ENCODE results near the gene CEP164.
A peak's percentile ranks its signal among the peaks of the same experiment; 100 is the strongest.
"Not testable (repeated sequence)": the region's sequence is repeated elsewhere in the genome, so short reads cannot be mapped to it uniquely, and the experiment has no call there.

The CEP164 gene

DNA sequence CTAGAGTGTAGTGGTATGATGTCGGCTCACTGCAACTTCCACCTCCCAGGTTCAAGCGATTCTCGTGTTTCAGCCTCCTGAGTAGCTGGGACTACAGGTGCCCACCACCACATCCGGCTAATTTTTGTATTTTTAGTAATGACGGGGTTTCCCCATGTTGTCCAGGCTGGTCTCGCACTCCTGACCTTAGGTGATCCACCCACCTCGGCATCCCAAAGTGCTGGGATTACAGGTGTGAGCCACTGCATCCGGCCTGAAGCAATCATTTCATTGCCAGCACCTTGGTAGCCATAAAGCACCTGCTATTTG, 129.0 kb downstream of the CEP164 start:
- H2AK5ac ChIP-seq (ENCODE audit: low read depth, low read length); H3K18ac ChIP-seq (ENCODE audit: low read length); H3K79me1 ChIP-seq (ENCODE audit: low read depth, low read length); H2AFZ ChIP-seq (ENCODE audit: low read length); H2BK12ac ChIP-seq (ENCODE audit: low read length); H2BK15ac ChIP-seq (ENCODE audit: low read length); H3K4me2 ChIP-seq (ENCODE audit: insufficient read depth, low read length, poor library complexity, severe bottlenecking); H3K14ac ChIP-seq (ENCODE audit: low read length); H3K4ac ChIP-seq (ENCODE audit: low read length); H2BK120ac ChIP-seq (ENCODE audit: low read depth, low read length); H3K4me1 ChIP-seq (ENCODE audit: control insufficient read depth in 2 of 2, insufficient read depth in 1 of 2, low read depth in 1 of 2, low read length in 2 of 2); H2BK5ac ChIP-seq (ENCODE audit: low read length); H3K27ac ChIP-seq (replicated peaks; ENCODE audit: low read length); H3K4me3 ChIP-seq (ENCODE audit: low read length in 2 of 2); H3K23ac ChIP-seq (ENCODE audit: low read depth, low read length, poor library complexity); DNase-seq (ENCODE audit: low spot score); H3K9ac ChIP-seq (ENCODE audit: low read depth, low read length, poor library complexity); H4K91ac ChIP-seq (ENCODE audit: low read depth, low read length, poor library complexity); H3K9me3 ChIP-seq (replicated peaks in 1 of 2; ENCODE audit: control insufficient read depth in 2 of 2, insufficient read depth in 1 of 2, low read depth in 1 of 2, low read length in 2 of 2); H4K8ac ChIP-seq (ENCODE audit: low read depth, low read length); H3K36me3 ChIP-seq (replicated peaks in 1 of 2; ENCODE audit: control insufficient read depth in 2 of 2, insufficient read depth in 2 of 2, low read length in 2 of 2): not testable (repeated sequence)
- WGBS, 2 donors (ENCODE audit: extremely low coverage in 2 of 2, insufficient read length in 2 of 2, insufficient replicate concordance in 1 of 2), result no CpG with 5 or more reads among the region's 8 CpGs
- peaks cover 0 to 31% (median 0%) of the 10 kb centered on the region in 3 experiments for H3K27me3 ChIP-seq (ENCODE audit: control insufficient read depth in 3 of 3, insufficient read depth in 3 of 3, low read depth in 1 of 3, low read length in 3 of 3)

DNA sequence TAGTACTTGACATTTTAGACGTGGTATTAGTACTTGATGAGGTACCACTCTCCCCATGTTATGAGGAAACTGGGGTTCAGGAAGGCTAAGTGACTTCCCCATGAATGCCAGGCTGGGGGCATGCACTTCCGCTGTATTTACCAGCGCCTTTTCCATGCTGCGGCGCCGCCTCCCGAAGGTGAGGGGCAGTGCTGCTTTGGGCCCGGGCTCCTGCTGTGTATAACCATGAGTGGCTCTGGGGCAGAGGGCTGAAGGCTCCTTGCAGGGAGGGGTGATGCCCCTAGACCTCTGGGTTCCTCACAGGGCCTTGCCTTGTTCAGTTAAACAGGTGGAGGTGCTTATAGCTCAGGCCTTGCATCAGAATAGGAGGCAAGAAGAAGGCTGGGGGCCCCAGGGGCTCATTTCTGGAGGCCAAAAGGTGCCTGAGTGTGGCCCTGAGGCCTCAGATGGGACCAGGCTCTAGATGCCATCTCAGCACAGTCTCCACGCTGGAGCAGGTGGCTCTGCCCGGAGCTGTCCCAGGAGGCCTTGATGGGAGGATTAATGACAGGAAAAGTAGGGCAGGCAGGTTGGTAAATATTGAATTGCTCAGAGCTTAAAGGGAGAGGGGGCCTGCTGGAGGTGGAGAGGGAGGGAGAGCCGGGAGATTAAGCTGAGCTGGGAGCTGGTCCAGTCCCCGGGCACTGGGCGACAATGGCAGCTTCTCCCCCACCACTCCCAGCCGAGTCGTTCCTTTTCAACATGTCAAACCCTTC, 129.6 kb downstream of the CEP164 start:
- WGBS, 2 donors (ENCODE audit: extremely low coverage in 2 of 2, insufficient read length in 2 of 2, insufficient replicate concordance in 1 of 2), result no CpG with 5 or more reads among the region's 15 CpGs
- H2AFZ ChIP-seq (ENCODE audit: low read length), result no peak overlapping the region

DNA sequence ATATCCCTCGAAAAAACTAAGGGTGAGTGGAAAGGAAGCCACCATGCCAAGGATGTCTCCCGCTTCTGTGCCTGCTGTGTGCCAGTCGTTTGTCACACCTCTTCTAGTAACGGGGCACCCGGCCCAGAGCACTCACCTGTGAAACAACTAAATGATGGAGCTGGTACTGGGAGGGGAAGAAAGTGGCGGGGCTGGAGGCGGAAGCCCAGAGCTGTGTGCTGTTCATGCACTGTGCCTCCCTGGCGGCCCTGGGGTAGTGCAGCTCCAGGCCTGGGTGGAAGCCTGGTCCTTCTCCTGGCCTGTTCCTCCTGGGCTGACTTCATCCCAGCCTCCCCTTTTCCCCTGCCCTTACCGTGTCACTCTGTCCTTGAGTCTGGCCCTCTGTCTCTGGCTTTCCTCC, 130.2 kb downstream of the CEP164 start:
- Histone ChIP-seq H3K36me3 (replicated peaks in 1 of 2; ENCODE audit: control insufficient read depth in 2 of 2, insufficient read depth in 2 of 2, low read length in 2 of 2) (no peaks in the 10 kb centered on the region), H3K23ac (ENCODE audit: low read depth, low read length, poor library complexity) (no peak overlapping the region), H2AFZ (ENCODE audit: low read length) (no peak overlapping the region), H3K27me3 (ENCODE audit: control insufficient read depth in 3 of 3, insufficient read depth in 3 of 3, low read depth in 1 of 3, low read length in 3 of 3) (peaks cover 0 to 39% (median 0%) of the 10 kb centered on the region in 3 experiments), H3K4ac (ENCODE audit: low read length) (no peak overlapping the region), H3K18ac (ENCODE audit: low read length) (peak overlapping the region; percentile 67), H2BK12ac (ENCODE audit: low read length) (no peak overlapping the region), H3K4me3 (ENCODE audit: low read length in 2 of 2) (no peak overlapping the region), H2BK5ac (ENCODE audit: low read length) (no peak overlapping the region), H3K27ac (replicated peaks; ENCODE audit: low read length) (no peak overlapping the region), H3K79me1 (ENCODE audit: low read depth, low read length) (no peaks in the 10 kb centered on the region), H3K14ac (ENCODE audit: low read length) (peak overlapping the region; percentile 43), H4K91ac (ENCODE audit: low read depth, low read length, poor library complexity) (no peak overlapping the region), H2BK120ac (ENCODE audit: low read depth, low read length) (no peak overlapping the region), H2BK15ac (ENCODE audit: low read length) (no peak overlapping the region), H2AK5ac (ENCODE audit: low read depth, low read length) (peak overlapping the region; percentile 17), H3K9ac (ENCODE audit: low read depth, low read length, poor library complexity) (no peak overlapping the region), H3K9me3 (replicated peaks in 1 of 2; ENCODE audit: control insufficient read depth in 2 of 2, insufficient read depth in 1 of 2, low read depth in 1 of 2, low read length in 2 of 2) (peaks cover 0 to 2% of the 10 kb centered on the region in 2 donors), H4K8ac (ENCODE audit: low read depth, low read length) (no peak overlapping the region), H3K4me1 (ENCODE audit: control insufficient read depth in 2 of 2, insufficient read depth in 1 of 2, low read depth in 1 of 2, low read length in 2 of 2) (peaks cover 0 to 3% of the 10 kb centered on the region in 2 donors), H3K4me2 (ENCODE audit: insufficient read depth, low read length, poor library complexity, severe bottlenecking) (no peak overlapping the region)
- no peak for DNase-seq (ENCODE audit: low spot score)
- WGBS, 2 donors (ENCODE audit: extremely low coverage in 2 of 2, insufficient read length in 2 of 2, insufficient replicate concordance in 1 of 2), result no CpG with 5 or more reads among the region's 9 CpGs

More for the DNA sequence above, 129.6 kb downstream of the CEP164 start:
- peak overlapping the region; percentile 54 for H3K18ac ChIP-seq (ENCODE audit: low read length)
- no peak for DNase-seq (ENCODE audit: low spot score)
- no peaks in the 10 kb centered on the region for H3K36me3 ChIP-seq (replicated peaks in 1 of 2; ENCODE audit: control insufficient read depth in 2 of 2, insufficient read depth in 2 of 2, low read length in 2 of 2)
- H4K91ac ChIP-seq (ENCODE audit: low read depth, low read length, poor library complexity), result no peak overlapping the region
- no peak overlapping the region for H4K8ac ChIP-seq (ENCODE audit: low read depth, low read length)
- H3K9ac ChIP-seq (ENCODE audit: low read depth, low read length, poor library complexity), result no peak overlapping the region
- H3K27ac ChIP-seq (replicated peaks; ENCODE audit: low read length), result no peak overlapping the region
- H2BK5ac ChIP-seq (ENCODE audit: low read length), result peak overlapping the region; percentile 55
- H2BK15ac ChIP-seq (ENCODE audit: low read length), result no peak overlapping the region
- H2BK12ac ChIP-seq (ENCODE audit: low read length), result no peak overlapping the region
- no peaks in the 10 kb centered on the region for H3K79me1 ChIP-seq (ENCODE audit: low read depth, low read length)
- peaks cover 0 to 2% of the 10 kb centered on the region in 2 donors for H3K9me3 ChIP-seq (replicated peaks in 1 of 2; ENCODE audit: control insufficient read depth in 2 of 2, insufficient read depth in 1 of 2, low read depth in 1 of 2, low read length in 2 of 2)
- no peak overlapping the region for H3K4me3 ChIP-seq (ENCODE audit: low read length in 2 of 2)
- H3K14ac ChIP-seq (ENCODE audit: low read length), result no peak overlapping the region
- H3K4ac ChIP-seq (ENCODE audit: low read length), result no peak overlapping the region
- H3K4me1 ChIP-seq (ENCODE audit: control insufficient read depth in 2 of 2, insufficient read depth in 1 of 2, low read depth in 1 of 2, low read length in 2 of 2), result peaks cover 0 to 3% of the 10 kb centered on the region in 2 donors
- no peak overlapping the region for H2AK5ac ChIP-seq (ENCODE audit: low read depth, low read length)
- no peak overlapping the region for H3K23ac ChIP-seq (ENCODE audit: low read depth, low read length, poor library complexity)
- H2BK120ac ChIP-seq (ENCODE audit: low read depth, low read length), result no peak overlapping the region
- H3K4me2 ChIP-seq (ENCODE audit: insufficient read depth, low read length, poor library complexity, severe bottlenecking), result no peak overlapping the region
- peaks cover 0 to 37% (median 0%) of the 10 kb centered on the region in 3 experiments for H3K27me3 ChIP-seq (ENCODE audit: control insufficient read depth in 3 of 3, insufficient read depth in 3 of 3, low read depth in 1 of 3, low read length in 3 of 3)

DNA sequence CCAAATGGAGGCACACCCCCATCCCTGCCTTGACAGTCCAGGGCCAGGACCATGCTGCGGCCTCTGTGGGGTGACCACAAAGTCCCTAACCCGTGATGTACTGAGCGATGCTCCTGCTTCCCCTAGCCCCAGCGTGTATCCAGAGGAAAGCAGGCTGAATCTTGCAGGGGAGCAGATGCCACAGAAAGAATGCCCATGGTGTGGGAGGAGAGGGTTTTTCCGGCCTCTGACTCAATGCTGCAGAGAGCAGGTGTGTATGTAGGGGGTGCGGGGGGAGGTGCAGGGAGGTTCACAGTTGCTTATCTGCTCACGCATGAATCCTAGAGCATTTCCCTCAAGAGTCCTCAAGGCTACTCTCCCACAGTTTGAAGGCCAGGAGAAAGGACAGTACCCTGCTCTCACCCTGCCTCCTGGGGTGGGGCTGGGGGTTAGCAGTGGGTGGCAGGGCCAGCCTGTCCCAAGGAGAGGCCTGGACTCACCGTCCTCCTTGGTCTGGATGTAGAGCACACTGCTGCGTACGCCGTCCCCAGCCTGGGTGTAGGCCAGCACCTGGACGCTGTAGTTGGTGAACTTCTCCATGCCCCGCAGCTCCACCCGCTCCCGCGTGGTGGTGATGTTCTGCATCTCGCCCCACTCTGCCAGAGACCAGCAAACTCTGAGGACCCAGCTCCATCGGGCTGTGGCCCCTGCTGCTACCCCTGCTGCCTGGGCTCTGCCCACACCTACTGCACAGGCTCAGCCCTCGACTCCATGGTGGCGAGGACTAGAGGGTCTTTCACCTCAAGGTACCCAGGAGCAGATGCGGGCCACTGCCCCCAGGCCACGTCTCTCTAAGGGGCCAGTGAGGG, 130.8 kb downstream of the CEP164 start:
- Histone ChIP-seq H3K79me1 (ENCODE audit: low read depth, low read length) (no peaks in the 10 kb centered on the region), H4K8ac (ENCODE audit: low read depth, low read length) (peak overlapping the region; percentile 83), H2BK12ac (ENCODE audit: low read length) (peak overlapping the region; percentile 93), H2AK5ac (ENCODE audit: low read depth, low read length) (peak overlapping the region; percentile 62), H3K9ac (ENCODE audit: low read depth, low read length, poor library complexity) (no peak overlapping the region), H3K4me2 (ENCODE audit: insufficient read depth, low read length, poor library complexity, severe bottlenecking) (no peak overlapping the region), H3K14ac (ENCODE audit: low read length) (peak overlapping the region; percentile 43), H3K9me3 (replicated peaks in 1 of 2; ENCODE audit: control insufficient read depth in 2 of 2, insufficient read depth in 1 of 2, low read depth in 1 of 2, low read length in 2 of 2) (peaks cover 0 to 2% of the 10 kb centered on the region in 2 donors), H3K4me3 (ENCODE audit: low read length in 2 of 2) (no peak overlapping the region), H2BK5ac (ENCODE audit: low read length) (no peak overlapping the region), H3K18ac (ENCODE audit: low read length) (peak overlapping the region; percentile 67), H4K91ac (ENCODE audit: low read depth, low read length, poor library complexity) (no peak overlapping the region), H3K4me1 (ENCODE audit: control insufficient read depth in 2 of 2, insufficient read depth in 1 of 2, low read depth in 1 of 2, low read length in 2 of 2) (peaks cover 0 to 3% of the 10 kb centered on the region in 2 donors), H2AFZ (ENCODE audit: low read length) (no peak overlapping the region), H3K4ac (ENCODE audit: low read length) (no peak overlapping the region), H2BK120ac (ENCODE audit: low read depth, low read length) (no peak overlapping the region), H2BK15ac (ENCODE audit: low read length) (no peak overlapping the region), H3K23ac (ENCODE audit: low read depth, low read length, poor library complexity) (peak overlapping the region; percentile 11), H3K27me3 (ENCODE audit: control insufficient read depth in 3 of 3, insufficient read depth in 3 of 3, low read depth in 1 of 3, low read length in 3 of 3) (peaks cover 0 to 46% (median 0%) of the 10 kb centered on the region in 3 experiments), H3K36me3 (replicated peaks in 1 of 2; ENCODE audit: control insufficient read depth in 2 of 2, insufficient read depth in 2 of 2, low read length in 2 of 2) (no peaks in the 10 kb centered on the region), H3K27ac (replicated peaks; ENCODE audit: low read length) (no peak overlapping the region)
- WGBS, 2 donors (ENCODE audit: extremely low coverage in 2 of 2, insufficient read length in 2 of 2, insufficient replicate concordance in 1 of 2), result no CpG with 5 or more reads among the region's 22 CpGs
- DNase-seq (ENCODE audit: low spot score), result no peak
